Activated T-helper 1 cell treated with anti-CD3 and anti-CD28 coated beads, Interleukin-12 subunit alpha, Interleukin-12 subunit beta, Interleukin-2, Interleukin-4 antibody, amounts not matched to agents 30 ng/mL and 10 ng/mL and 1 ng/mL, durations not matched to agents 14 hours and 24 hours and 36 hours (primary cell): Measurements from ENCODE around the gene BLOC1S6. TPM values are rescaled to one million over a fixed set of nuclear protein-coding genes. Genes with fewer than 3 reads are reported as not detected.
"Not testable (repeated sequence)": the region's sequence is repeated elsewhere in the genome, so short reads cannot be mapped to it uniquely, and the experiment has no call there.

Experiments used
- DNase-seq: peaks from one replicate; pipeline ENCODE4 v3.0.0; 2021; ENCODE audit warnings: low spot score
- H3K27ac Mint-ChIP-seq: one replicate; pipeline ENCODE4 v1.8.0; 2021; ENCODE audit warnings: mild to moderate bottlenecking, mixed read lengths
- H3K27me3 Mint-ChIP-seq: one replicate; pipeline ENCODE4 v1.8.0; 2022; ENCODE audit warnings: mild to moderate bottlenecking, moderate library complexity, mixed read lengths; ENCODE audit not compliant: insufficient read depth
- H3K36me3 Mint-ChIP-seq: one replicate; pipeline ENCODE4 v1.8.0; 2021; ENCODE audit warnings: low read depth, mixed read lengths
- H3K4me1 Mint-ChIP-seq: one replicate; pipeline ENCODE4 v1.8.0; 2021; ENCODE audit warnings: low read depth, mixed read lengths
- H3K4me3 Mint-ChIP-seq: one replicate; pipeline ENCODE4 v1.8.0; 2021; ENCODE audit warnings: mild to moderate bottlenecking, moderate library complexity, mixed read lengths
- H3K9me3 Mint-ChIP-seq: one replicate; pipeline ENCODE4 v1.8.0; 2021; ENCODE audit warnings: mixed read lengths
- intact Hi-C: fragments of 100-400 bp; cut with micrococcal nuclease; formaldehyde crosslinking; loops from one replicate; pipeline ENCODE4 v1.15.1; 2024
- total RNA-seq: library from RNA; stranded (reverse); gene quantifications from 2 replicates; pipeline ENCODE4 v1.2.3, GENCODE V29; 2022

The BLOC1S6 gene
- total RNA-seq, 1 donor from 2014 or later: 50.6 TPM

GRCh38 chr15:45650007-45650406 is 62.8 kb downstream of the BLOC1S6 start:
- H3K9me3 Mint-ChIP-seq, H3K27ac Mint-ChIP-seq, DNase-seq, H3K4me3 Mint-ChIP-seq, intact Hi-C loops, H3K27me3 Mint-ChIP-seq: not testable (repeated sequence)
- Mint-ChIP-seq H3K36me3 (peaks cover 33% of the 10 kb centered on the region), H3K4me1 (peaks cover 59% of the 10 kb centered on the region)

DNA sequence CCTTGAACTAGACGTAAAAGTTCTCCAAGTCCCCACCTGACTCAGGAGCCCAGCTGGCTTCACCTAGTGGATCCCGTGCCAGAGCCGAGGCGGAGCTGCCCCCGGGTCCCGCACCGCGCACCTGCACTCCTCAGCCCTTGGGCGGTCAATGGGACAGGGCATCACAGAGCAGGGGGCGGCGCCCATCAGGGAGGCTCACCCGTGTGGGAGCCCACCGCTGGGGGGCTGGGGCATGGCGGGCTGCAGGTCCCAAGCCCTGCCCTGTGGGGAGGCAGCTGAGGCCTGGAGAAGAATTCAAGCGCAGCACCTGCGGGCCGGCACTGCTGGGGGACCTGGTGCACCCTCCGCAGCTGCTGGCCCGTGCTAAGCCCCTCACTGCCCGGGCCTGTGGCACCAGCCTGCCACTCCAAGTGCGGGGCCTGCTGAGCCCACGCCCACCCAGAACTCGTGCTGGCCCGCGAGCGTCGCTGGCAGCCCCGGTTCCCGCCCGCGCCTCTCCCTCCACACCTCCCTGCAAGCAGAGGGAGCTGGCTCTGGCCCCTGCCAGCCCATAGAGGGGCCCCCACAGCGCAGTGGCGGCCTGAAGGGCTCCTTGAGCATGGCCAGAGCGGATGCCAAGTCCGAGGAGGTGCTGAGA is 63.8 kb downstream of the BLOC1S6 start:
- H3K9me3 Mint-ChIP-seq: no peaks in the 10 kb centered on the region
- H3K36me3 Mint-ChIP-seq: peaks cover 33% of the 10 kb centered on the region
- H3K4me3 Mint-ChIP-seq: no peak overlapping the region
- H3K4me1 Mint-ChIP-seq: peaks cover 52% of the 10 kb centered on the region
- DNase-seq: no peak
- intact Hi-C loops: no loop called here
- H3K27me3 Mint-ChIP-seq: no peaks in the 10 kb centered on the region
- no peak overlapping the region for H3K27ac Mint-ChIP-seq

- Mint-ChIP-seq H3K4me3 (no peak overlapping the region), H3K27ac (no peak overlapping the region), H3K4me1 (peaks cover 46% of the 10 kb centered on the region), H3K27me3 (no peaks in the 10 kb centered on the region), H3K9me3 (no peaks in the 10 kb centered on the region), H3K36me3 (peaks cover 26% of the 10 kb centered on the region)
- no peak for DNase-seq
- intact Hi-C loops: no loop called here
Measured at GRCh38 chr15:45653702-45654424, 66.7 kb downstream of the BLOC1S6 start.

GRCh38 chr15:45654749-45655148 is 67.6 kb downstream of the BLOC1S6 start:
- H3K4me1 Mint-ChIP-seq: peaks cover 43% of the 10 kb centered on the region

DNA sequence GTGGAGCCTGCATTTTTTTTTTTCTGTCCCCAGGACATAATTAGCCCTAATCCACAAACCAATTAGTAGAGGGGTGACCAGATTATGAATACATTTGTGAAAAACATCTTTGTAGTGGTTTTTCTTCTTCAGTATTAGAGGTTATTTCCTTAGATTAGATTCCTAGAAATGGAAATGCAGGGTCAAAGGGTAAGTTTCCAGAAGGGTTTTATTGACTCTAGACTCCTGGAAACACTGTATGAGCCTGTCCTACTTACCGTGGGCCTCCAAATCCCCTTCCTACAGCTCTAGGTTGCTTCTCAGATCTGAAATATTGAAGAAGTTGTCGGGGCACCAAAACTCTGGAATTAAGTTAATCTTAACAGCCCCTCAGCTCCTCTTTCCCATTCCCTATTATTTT is 70.1 kb downstream of the BLOC1S6 start:
- no peaks in the 10 kb centered on the region for H3K27me3 Mint-ChIP-seq
- no peaks in the 10 kb centered on the region for H3K9me3 Mint-ChIP-seq
- H3K27ac Mint-ChIP-seq: peak overlapping the region; percentile 71
- no peak for DNase-seq
- no peak overlapping the region for H3K4me3 Mint-ChIP-seq
- H3K36me3 Mint-ChIP-seq: peaks cover 29% of the 10 kb centered on the region
- intact Hi-C loops: no loop called here
- H3K4me1 Mint-ChIP-seq: peaks cover 48% of the 10 kb centered on the region

More at GRCh38 chr15:45654749-45655148, 67.6 kb downstream of the BLOC1S6 start:
- no peak for DNase-seq
- peaks cover 32% of the 10 kb centered on the region for H3K36me3 Mint-ChIP-seq
- no peak overlapping the region for H3K27ac Mint-ChIP-seq
- intact Hi-C loops: no loop called here
- H3K4me3 Mint-ChIP-seq: no peak overlapping the region
- H3K9me3 Mint-ChIP-seq: no peaks in the 10 kb centered on the region
- no peaks in the 10 kb centered on the region for H3K27me3 Mint-ChIP-seq

- intact Hi-C loops: no loop called here
- peaks cover 32% of the 10 kb centered on the region for H3K36me3 Mint-ChIP-seq
- no peak overlapping the region for H3K4me3 Mint-ChIP-seq
- H3K27ac Mint-ChIP-seq: peak overlapping the region; percentile 71
- peaks cover 47% of the 10 kb centered on the region for H3K4me1 Mint-ChIP-seq
- no peak for DNase-seq
- H3K27me3 Mint-ChIP-seq: no peaks in the 10 kb centered on the region
- no peaks in the 10 kb centered on the region for H3K9me3 Mint-ChIP-seq
Measured at GRCh38 chr15:45657764-45658545, 70.8 kb downstream of the BLOC1S6 start.

Other genes with a start within 250 kb of the BLOC1S6 start
- 0.86 and 1.0 TPM in 2 replicates for gene GATM, start 208.8 kb upstream of the BLOC1S6 start, total RNA-seq
- 1.6 and 2.1 TPM in 2 replicates for gene SLC30A4, start 64.6 kb upstream of the BLOC1S6 start, total RNA-seq
- 96.0 and 100 TPM in 2 replicates for gene SQOR, start 47.6 kb downstream of the BLOC1S6 start, total RNA-seq